ENCODE results near the gene PDCD11. TPM values are rescaled to one million over a fixed set of nuclear protein-coding genes. Genes with fewer than 3 reads are reported as not detected.
A peak's percentile ranks its signal among the peaks of the same experiment; 100 is the strongest.

Gene PDCD11
- total RNA-seq, 1 donor from 2014 or later, result 72.8 TPM

DNA sequence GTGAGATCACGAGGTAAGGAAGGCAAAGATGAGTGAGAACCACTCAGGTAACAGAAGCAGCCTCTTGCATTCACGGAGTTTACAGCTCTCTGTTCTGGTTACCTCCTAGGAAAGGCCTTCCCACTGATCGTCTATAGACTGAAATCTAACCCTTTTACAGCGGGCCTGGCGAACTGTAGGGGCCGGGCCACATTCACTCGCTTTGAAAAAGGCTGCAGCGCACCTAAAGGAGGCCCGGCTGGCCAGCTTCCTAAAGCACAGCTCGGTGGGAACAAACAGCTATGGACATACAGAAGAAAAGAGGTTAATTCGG is 716 bp upstream of the PDCD11 start:
- H3K9me3 Mint-ChIP-seq (ENCODE audit: unreplicated experiment), result peaks cover 2% of the 10 kb centered on the region
- H3K27me3 ChIP-seq (ENCODE audit: insufficient read depth, low read length), result no peaks in the 10 kb centered on the region
- peak overlapping the region; percentile 95 for H3K27ac Mint-ChIP-seq (ENCODE audit: unreplicated experiment)
- TF ChIP-seq EZH2 (IDR thresholded peaks at IDR 0.05; ENCODE audit: insufficient read depth, low read length), result no peak
- no peak for TF ChIP-seq CTCF (IDR thresholded peaks at IDR 0.05; ENCODE audit: insufficient read depth, low read depth, low read length)
- H3K27me3 Mint-ChIP-seq (ENCODE audit: low read depth, unreplicated experiment), result no peaks in the 10 kb centered on the region
- H4K20me1 ChIP-seq (ENCODE audit: insufficient read depth, low read length), result peaks cover 35% of the 10 kb centered on the region
- H3K79me2 ChIP-seq (ENCODE audit: insufficient read depth, low read length), result peaks cover 85% of the 10 kb centered on the region
- H3K27ac ChIP-seq (ENCODE audit: low read depth, low read length), result peak overlapping the region; percentile 82
- DNase-seq (ENCODE audit: low read depth), result peak; percentile 5
- H3K4me1 ChIP-seq (ENCODE audit: insufficient read depth, low read length), result peaks cover 26% of the 10 kb centered on the region
- H3K4me3 Mint-ChIP-seq (ENCODE audit: unreplicated experiment), result peak overlapping the region; percentile 99
- H3K4me1 Mint-ChIP-seq (ENCODE audit: low read depth, unreplicated experiment), result peaks cover 29% of the 10 kb centered on the region
- peak overlapping the region; percentile 100 for H3K4me3 ChIP-seq (ENCODE audit: insufficient read depth, low read depth, low read length)
- H2AFZ ChIP-seq (ENCODE audit: low read depth, low read length), result peak overlapping the region; percentile 78
- FAIRE-seq, result no peak
- H3K9ac ChIP-seq (ENCODE audit: low read length), result peak overlapping the region; percentile 97
- no peaks in the 10 kb centered on the region for H3K9me3 ChIP-seq (ENCODE audit: insufficient read depth, low read depth, low read length)
- H3K36me3 Mint-ChIP-seq (ENCODE audit: low read depth, unreplicated experiment), result peaks cover 19% of the 10 kb centered on the region
- H3K4me2 ChIP-seq (ENCODE audit: low read length), result peak overlapping the region; percentile 96
- H3K36me3 ChIP-seq (ENCODE audit: insufficient read depth, low read length), result peaks cover 31% of the 10 kb centered on the region

- Mint-ChIP-seq H3K27me3 (ENCODE audit: low read depth, unreplicated experiment) (no peaks in the 10 kb centered on the region), H3K27ac (ENCODE audit: unreplicated experiment) (peak overlapping the region; percentile 95), H3K9me3 (ENCODE audit: unreplicated experiment) (peaks cover 2% of the 10 kb centered on the region), H3K4me3 (ENCODE audit: unreplicated experiment) (peak overlapping the region; percentile 99), H3K36me3 (ENCODE audit: low read depth, unreplicated experiment) (peaks cover 19% of the 10 kb centered on the region), H3K4me1 (ENCODE audit: low read depth, unreplicated experiment) (peaks cover 29% of the 10 kb centered on the region)
- H3K27ac ChIP-seq (ENCODE audit: low read depth, low read length), result peak overlapping the region; percentile 69
- peak overlapping the region; percentile 100 for H3K4me3 ChIP-seq (ENCODE audit: insufficient read depth, low read depth, low read length)
- peaks cover 35% of the 10 kb centered on the region for H3K36me3 ChIP-seq (ENCODE audit: insufficient read depth, low read length)
- no peaks in the 10 kb centered on the region for H3K9me3 ChIP-seq (ENCODE audit: insufficient read depth, low read depth, low read length)
- DNase-seq (ENCODE audit: low read depth) (no peak), FAIRE-seq (no peak)
- H3K4me2 ChIP-seq (ENCODE audit: low read length), result peak overlapping the region; percentile 96
- H3K27me3 ChIP-seq (ENCODE audit: insufficient read depth, low read length), result no peaks in the 10 kb centered on the region
- TF ChIP-seq EZH2 (IDR thresholded peaks at IDR 0.05; ENCODE audit: insufficient read depth, low read length), result no peak
- no peak for TF ChIP-seq CTCF (IDR thresholded peaks at IDR 0.05; ENCODE audit: insufficient read depth, low read depth, low read length)
- H3K9ac ChIP-seq (ENCODE audit: low read length), result peak overlapping the region; percentile 97
- peak overlapping the region; percentile 96 for H2AFZ ChIP-seq (ENCODE audit: low read depth, low read length)
- H3K79me2 ChIP-seq (ENCODE audit: insufficient read depth, low read length), result peaks cover 88% of the 10 kb centered on the region
- H3K4me1 ChIP-seq (ENCODE audit: insufficient read depth, low read length), result peaks cover 26% of the 10 kb centered on the region
- peaks cover 34% of the 10 kb centered on the region for H4K20me1 ChIP-seq (ENCODE audit: insufficient read depth, low read length)
Observed at GRCh38 chr10:103396789-103397087, 312 bp downstream of the PDCD11 start.

GRCh38 chr10:103397191-103397825 is 882 bp downstream of the PDCD11 start:
- H3K36me3 Mint-ChIP-seq (ENCODE audit: low read depth, unreplicated experiment), result peaks cover 19% of the 10 kb centered on the region
- Histone ChIP-seq H3K4me2 (ENCODE audit: low read length) (peak overlapping the region; percentile 96), H3K79me2 (ENCODE audit: insufficient read depth, low read length) (peaks cover 85% of the 10 kb centered on the region), H3K36me3 (ENCODE audit: insufficient read depth, low read length) (peaks cover 35% of the 10 kb centered on the region), H3K27me3 (ENCODE audit: insufficient read depth, low read length) (no peaks in the 10 kb centered on the region), H3K4me3 (ENCODE audit: insufficient read depth, low read depth, low read length) (peak overlapping the region; percentile 100), H3K9me3 (ENCODE audit: insufficient read depth, low read depth, low read length) (no peaks in the 10 kb centered on the region), H3K4me1 (ENCODE audit: insufficient read depth, low read length) (peaks cover 26% of the 10 kb centered on the region), H2AFZ (ENCODE audit: low read depth, low read length) (no peak overlapping the region), H3K27ac (ENCODE audit: low read depth, low read length) (peak overlapping the region; percentile 69), H4K20me1 (ENCODE audit: insufficient read depth, low read length) (peaks cover 34% of the 10 kb centered on the region), H3K9ac (ENCODE audit: low read length) (peak overlapping the region; percentile 97)
- no peak for DNase-seq (ENCODE audit: low read depth)
- H3K4me3 Mint-ChIP-seq (ENCODE audit: unreplicated experiment), result peak overlapping the region; percentile 99
- TF ChIP-seq EZH2 (IDR thresholded peaks at IDR 0.05; ENCODE audit: insufficient read depth, low read length), result no peak
- TF ChIP-seq CTCF (IDR thresholded peaks at IDR 0.05; ENCODE audit: insufficient read depth, low read depth, low read length), result no peak
- H3K27ac Mint-ChIP-seq (ENCODE audit: unreplicated experiment), result peak overlapping the region; percentile 95
- peaks cover 2% of the 10 kb centered on the region for H3K9me3 Mint-ChIP-seq (ENCODE audit: unreplicated experiment)
- no peak for FAIRE-seq
- H3K4me1 Mint-ChIP-seq (ENCODE audit: low read depth, unreplicated experiment), result peaks cover 29% of the 10 kb centered on the region
- no peaks in the 10 kb centered on the region for H3K27me3 Mint-ChIP-seq (ENCODE audit: low read depth, unreplicated experiment)

All from astrocyte (in vitro differentiated cells and primary cell).